HG03432 (cell line): ENCODE measurements around the gene IFI27.
"Not testable (repeated sequence)": the region's sequence is repeated elsewhere in the genome, so short reads cannot be mapped to it uniquely, and the experiment has no call there.

Experiments
- ATAC-seq: cut with Tn5 transposase; IDR thresholded peaks from one replicate; pipeline ENCODE4 v1.9.1; 2021; ENCODE audit warnings: mild to moderate bottlenecking, moderate library complexity; ENCODE audit not compliant: unreplicated experiment

The IFI27 gene

DNA sequence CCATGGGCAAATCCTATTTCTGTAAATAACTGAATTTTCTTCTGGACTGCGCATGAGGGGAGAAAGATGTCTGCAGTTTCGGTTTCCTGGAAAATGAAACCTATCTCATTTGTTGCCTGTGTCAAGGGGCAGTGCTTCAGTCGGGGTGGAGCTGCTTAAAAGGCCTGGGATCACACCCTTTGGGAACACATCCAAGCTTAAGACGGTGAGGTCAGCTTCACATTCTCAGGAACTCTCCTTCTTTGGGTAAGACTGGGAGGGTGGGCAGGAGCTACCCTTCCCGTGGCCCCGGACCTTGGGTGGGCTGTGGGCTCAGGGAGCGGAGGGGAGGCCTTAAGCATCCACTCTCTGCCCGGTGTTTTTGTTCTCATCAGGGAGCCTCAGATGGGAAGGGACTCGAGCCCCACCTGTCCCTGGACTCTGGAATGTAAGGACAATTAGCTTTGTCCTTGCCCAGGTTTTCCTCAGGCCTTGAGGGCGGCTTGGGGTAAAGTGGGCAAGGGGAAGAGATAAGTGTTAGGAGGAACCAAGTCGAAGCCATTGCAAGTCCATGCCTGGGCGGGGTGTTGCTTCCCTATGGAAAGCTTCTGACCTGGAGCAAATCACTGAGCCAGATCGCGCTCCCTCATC lies at the start of gene IFI27:
Gene IFI27 (plus strand): TSS at position 185 of the 630 bp plus-strand sequence.
- no peak for ATAC-seq

DNA sequence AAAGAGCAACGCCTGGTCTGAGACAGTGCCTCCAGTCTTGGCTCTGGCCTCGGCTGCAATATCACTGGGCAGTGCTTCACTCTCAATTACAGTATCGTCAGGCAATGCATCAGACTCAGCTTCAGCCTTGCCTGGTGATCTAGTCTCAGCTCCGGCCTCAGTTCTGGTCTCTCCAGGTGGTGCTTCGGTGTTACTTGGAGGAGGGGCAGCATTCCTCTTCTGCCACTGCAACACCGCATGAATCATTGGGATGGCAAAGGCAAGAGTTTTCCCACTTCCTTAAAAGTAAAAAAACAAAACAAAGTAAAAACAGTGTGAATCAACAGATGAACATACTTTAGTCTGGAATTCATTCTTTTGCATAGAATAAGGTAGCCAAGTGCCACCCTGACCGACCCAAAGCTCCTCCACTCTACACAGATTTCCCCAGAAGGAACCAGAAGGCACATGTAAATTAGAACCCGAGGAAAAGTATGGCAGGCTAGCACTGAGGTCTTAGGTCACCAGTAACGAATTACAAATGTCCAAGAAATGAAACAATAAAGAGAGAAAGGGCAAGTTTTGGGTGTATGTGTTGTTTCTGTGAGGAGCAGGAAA lies 48.1 kb upstream of the IFI27 start:
- no peak for ATAC-seq

- ATAC-seq, result no peak
Measured at GRCh38 chr14:94066089-94066676, 44.4 kb upstream of the IFI27 start.

GRCh38 chr14:94072076-94072475 lies 38.5 kb upstream of the IFI27 start:
- ATAC-seq, result not testable (repeated sequence)

GRCh38 chr14:94074534-94074933 lies 36.0 kb upstream of the IFI27 start:
- no peak for ATAC-seq

GRCh38 chr14:94075008-94075407 lies 35.5 kb upstream of the IFI27 start:
- no peak for ATAC-seq

DNA sequence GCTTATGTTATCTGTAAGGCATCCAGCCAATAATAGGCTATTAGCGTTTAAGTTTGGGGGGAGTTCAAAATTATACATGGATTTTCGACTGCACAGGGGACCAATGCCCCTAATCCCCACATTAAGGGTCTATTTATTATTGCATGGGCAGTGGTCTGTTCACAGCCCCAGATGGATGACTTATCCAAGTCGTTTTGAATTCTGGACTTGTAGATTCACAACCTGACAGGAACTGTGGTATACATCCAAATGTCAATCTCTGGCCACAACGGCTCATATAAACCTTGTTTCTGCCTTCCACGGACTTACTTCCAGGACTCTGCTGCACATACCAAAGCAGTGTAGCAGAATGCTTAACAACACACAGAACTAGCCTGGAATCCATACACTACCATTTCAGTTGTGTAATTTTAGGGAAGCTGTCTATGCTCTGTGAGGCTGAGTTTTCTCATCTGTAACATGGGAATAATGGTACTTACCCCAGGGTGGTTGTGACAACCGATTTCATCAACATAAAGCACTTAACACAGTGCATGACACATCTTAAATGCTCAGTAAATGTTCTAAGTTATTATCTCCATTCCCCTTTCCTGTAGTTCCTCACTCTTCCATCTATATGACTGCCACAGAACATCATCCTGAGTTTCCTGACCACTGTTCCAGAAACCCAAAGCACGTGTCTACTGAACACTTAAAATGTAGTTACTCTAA lies 33.3 kb upstream of the IFI27 start:
- no peak for ATAC-seq

GRCh38 chr14:94077823-94078222 lies 32.7 kb upstream of the IFI27 start:
- no peak for ATAC-seq

- no peak for ATAC-seq
Measured at GRCh38 chr14:94079891-94080620, 30.5 kb upstream of the IFI27 start.

DNA sequence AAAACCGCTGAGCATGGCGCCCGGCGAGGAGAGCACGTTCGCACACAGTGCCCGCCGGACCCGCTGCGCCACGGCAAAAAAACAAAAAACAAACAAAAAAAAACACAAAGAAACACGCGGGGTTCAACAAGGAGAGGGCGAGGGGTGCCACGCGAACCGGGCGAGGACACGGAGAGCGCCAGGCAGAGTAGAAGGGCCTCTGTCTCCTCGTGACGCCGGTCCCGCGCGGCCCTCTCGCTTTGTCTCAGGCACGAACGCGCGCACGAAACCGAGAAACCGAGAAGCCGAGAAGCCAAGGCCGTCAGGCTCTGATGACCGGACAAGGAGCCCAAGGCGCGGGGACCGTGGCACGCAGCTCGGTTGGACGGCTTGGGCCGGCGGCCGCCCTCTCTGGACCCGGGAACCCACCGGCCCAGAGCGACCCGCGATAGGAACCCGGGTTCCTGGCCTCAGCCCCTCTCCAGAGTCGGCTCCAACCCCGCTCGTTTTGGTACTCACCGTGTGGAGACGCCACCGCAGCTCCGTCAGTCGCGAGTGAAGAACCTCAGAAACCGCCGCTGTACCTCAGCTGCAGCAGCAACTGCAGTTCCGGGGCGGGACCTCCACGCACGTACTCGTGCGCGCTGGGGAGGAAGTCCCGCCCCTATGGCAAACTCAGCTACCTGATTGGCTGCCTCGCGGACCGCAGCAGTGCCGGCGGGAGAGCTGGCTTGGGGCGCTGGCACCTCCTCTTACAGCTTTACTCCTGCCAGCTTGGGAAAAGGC lies 29.7 kb upstream of the IFI27 start, which contains the start of the genes DDX24 and IFI27L1:
Gene DDX24 (minus strand): TSS at position 582 of the 765 bp plus-strand sequence. CDS start 1,460 bp downstream, outside the sequence.
Gene IFI27L1 (plus strand): TSS at position 690 of the 765 bp plus-strand sequence. CDS start 15,628 bp downstream, outside the sequence.
- ATAC-seq, result peak; percentile 99

GRCh38 chr14:94081386-94081820 lies 29.1 kb upstream of the IFI27 start:
- peak; percentile 22 for ATAC-seq

DNA sequence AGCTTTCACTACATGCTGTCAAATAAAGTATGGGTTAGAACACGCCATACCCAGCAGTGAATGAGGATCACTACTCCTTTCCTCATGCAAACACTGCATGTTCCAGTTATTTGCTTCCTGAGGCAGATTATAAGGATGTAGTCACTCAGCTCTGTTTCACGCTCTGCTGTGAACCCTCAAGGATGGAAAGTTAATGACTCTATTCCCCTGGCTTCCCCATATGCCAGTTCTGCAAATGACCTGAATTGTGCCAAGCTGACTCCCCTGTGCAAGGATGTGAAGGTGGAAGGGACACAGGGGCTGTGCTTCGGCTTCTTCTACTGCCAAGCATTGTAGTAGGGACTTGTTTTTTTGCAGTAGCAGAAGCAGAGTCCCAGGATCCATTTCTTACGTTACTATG lies 22.6 kb upstream of the IFI27 start:
- no peak for ATAC-seq

- no peak for ATAC-seq
Measured at GRCh38 chr14:94088516-94088915, 22.0 kb upstream of the IFI27 start.

DNA sequence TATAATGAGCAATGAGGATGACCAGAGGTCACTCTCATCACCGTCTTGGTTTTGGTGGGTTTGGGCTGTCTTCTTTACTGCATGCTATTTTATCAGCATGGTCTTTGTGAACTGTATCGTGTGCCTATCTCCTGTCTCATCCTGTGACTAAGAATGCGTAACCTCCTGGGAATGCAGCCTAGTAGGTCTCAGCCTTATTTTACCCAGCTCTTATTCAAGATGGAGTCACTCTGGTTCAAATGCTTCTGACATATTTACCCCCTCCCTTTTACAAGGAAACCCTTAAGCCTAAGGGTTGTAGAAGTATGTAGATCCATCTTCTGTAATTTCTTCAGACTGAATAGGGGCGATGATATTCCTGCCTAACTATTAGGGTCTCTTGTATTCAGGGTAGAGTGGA lies 21.1 kb upstream of the IFI27 start:
- no peak for ATAC-seq

DNA sequence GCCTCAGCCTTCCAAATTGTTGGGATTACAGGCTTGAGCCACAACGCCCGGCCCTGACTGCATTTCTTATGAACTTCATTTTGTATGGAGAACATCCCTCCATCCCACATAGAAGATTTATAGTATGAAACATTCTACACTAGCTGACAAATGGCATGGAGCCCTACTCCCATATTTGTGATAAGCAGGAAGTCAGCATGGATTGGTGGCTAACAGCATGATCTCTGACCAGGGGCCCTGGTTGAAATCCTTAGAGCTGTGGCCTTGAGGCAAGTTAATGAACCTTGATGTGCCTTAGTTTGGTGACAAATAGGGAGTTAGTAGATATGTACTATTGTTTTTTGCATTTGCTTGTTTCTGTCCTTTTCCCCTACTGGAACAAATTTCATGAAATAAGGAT lies 17.1 kb upstream of the IFI27 start:
- ATAC-seq, result no peak

DNA sequence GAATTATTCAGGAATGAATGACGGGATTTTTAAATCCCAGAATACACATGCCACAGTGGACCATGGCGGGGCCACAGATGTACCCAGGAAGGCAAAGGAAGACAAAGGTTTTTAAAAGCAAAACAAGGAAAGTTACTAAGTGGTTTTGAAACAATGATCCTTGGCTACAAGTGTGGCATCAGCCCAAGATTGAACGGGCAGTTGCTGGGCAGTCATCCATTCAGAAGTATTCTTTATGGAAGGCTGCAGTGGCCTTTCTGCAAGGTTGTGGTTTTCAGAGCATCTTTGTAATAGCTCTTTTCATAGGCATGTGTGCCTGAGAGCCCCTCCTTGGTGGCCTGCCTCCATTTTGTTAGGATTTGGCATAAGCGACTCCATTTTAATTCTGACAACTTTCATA lies 13.4 kb upstream of the IFI27 start:
- no peak for ATAC-seq

DNA sequence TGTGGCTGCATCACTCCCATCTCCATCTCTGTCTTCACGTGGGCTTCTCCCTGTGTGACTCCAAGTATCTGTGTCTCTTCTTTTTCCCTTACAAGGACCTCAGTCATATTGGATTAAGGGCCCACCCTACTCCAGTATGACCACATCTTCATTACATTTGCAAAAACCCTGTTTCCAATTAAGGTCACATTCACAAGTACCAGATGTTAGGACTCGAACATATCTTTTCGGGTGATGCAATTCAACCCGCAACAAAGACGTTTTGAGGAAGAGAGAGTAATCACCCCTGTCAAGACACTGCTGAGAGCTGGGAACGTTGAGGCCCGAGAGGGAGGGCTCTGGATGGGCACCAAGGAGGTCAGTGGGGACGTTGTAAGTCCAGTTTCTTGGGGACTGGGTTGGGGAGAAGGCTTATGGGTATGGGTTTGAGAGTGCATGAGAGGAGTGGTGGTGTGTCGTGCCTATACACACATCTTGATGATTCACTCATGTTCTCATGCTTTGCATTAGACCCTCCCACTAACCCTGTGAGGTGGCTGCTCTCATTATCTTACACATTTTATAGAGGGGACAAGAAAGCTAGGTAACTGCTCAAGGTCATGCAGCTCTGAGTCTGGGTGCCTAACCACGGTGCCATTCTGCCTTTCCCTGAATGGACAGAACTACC lies 12.1 kb upstream of the IFI27 start:
- no peak for ATAC-seq

DNA sequence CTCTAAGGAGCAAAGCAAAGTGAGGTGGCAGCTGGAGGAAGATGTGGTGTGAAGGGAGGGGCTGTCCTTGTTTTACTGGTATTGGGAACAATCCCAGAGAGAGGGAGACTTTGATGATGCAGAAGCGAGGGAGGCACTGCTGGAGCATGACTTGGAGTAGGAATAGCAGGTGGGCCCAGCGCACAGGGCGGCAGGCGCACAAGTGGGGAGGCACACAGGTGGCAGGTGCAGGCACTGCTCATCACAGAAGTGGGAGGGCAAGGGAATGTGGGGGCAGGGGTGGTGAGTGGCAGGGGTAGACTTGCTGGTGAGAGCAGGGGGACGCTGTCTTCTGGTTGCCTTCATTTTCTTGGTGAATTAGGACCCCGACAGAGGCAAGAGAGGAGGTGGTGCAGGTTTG lies 11.5 kb upstream of the IFI27 start:
- ATAC-seq, result no peak

DNA sequence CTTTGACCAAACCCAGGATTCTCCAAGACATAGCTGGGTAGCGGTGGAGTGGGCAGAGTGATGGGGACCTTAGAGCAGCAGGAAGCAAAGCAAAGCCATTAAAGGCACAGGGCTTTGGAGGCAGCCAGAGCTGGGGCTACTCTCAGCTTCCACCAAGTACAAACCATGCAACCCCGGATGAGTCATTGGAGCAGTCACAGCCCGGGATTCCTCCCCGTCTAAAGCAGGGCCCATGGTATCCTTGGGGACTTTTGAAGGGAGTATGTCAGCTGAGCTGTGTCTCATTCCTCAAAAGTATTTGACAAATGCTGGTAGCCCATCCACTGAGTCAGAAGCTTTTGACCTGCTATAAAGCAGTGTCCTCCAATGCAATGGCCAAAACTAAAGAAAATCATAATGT lies 9.7 kb upstream of the IFI27 start:
- no peak for ATAC-seq

- ATAC-seq, result no peak
Measured at GRCh38 chr14:94101748-94102147, 8.8 kb upstream of the IFI27 start.
